HepG2 (cell line): ENCODE results near the gene HYI. TPM values are rescaled to one million over a fixed set of nuclear protein-coding genes. Genes with fewer than 3 reads are reported as not detected.

Experiments used
- ATAC-seq: fragments of 200-7000 bp; cut with Tn5 transposase; 3 replicates; pipeline ENCODE4 v1.9.1; 2020; ENCODE audit warnings: mild to moderate bottlenecking, moderate library complexity
- BruUV-seq: library from RNA; stranded (reverse); fragments of 400-500 nt; replicated peaks from 2 replicates; lab custom pipeline; 2021; lab: Mats Ljungman, UMichigan
- CTCF ChIA-PET: fragments of 300-600 bp; formaldehyde crosslinking; extraction: SDS; loops from one replicate; lab custom pipeline; 2021; ENCODE audit warnings: low total read pairs, inconsistent platforms, low intra/inter-chr PET ratio; lab: Yijun Ruan, JAX
- POLR2A ChIA-PET: fragments of 350-600 bp; sonication (Branson Sonifier 250); formaldehyde crosslinking; loops from one replicate; lab custom pipeline; 2020; ENCODE audit warnings: antibody characterized with exemption, inconsistent platforms; lab: Yijun Ruan, JAX
- DNase-seq: peaks from one replicate; pipeline ENCODE4 v3.0.0-alpha.2; 2015; ENCODE audit warnings: low spot score
- FAIRE-seq: peaks from 3 replicates; lab custom pipeline; 2011; peaks lifted over from hg19 to GRCh38; lab: Jason Lieb, UNC
- H2AFZ ChIP-seq: one replicate; pipeline ENCODE4 v1.6.1; 2011; ENCODE audit warnings: low read length, inconsistent platforms
- H3K27ac ChIP-seq: fragments of 300-600 bp; 3 replicates; pipeline ENCODE4 v1.8.0; 2011; ENCODE audit warnings: mixed run types, mild to moderate bottlenecking, mixed read lengths, low read length, inconsistent platforms; ENCODE audit not compliant: insufficient read depth; ENCODE audit errors: extremely low read length
- H3K27me3 ChIP-seq, 2 experiments: fragments of 200-600 bp in 1 of 2; 2 replicates in 1 of 2; 3 replicates in 1 of 2; pipeline versions ENCODE4 v1.6.0 to v1.8.0; 2011; ENCODE audit warnings: low read length in 2 of 2, mild to moderate bottlenecking in 2 of 2, moderate library complexity in 2 of 2, inconsistent platforms in 1 of 2; ENCODE audit not compliant: insufficient read depth in 2 of 2, control insufficient read depth in 1 of 2
- H3K36me3 ChIP-seq, 2 experiments: fragments of 200-600 bp in 1 of 2; replicated peaks in 1 of 2; 2 replicates in 1 of 2; 3 replicates in 1 of 2; pipeline versions ENCODE4 v1.5.1 to v1.8.0; 2011; ENCODE audit warnings: low read length in 2 of 2, inconsistent platforms in 1 of 2; ENCODE audit not compliant: insufficient read depth in 2 of 2, control insufficient read depth in 1 of 2
- H3K4me1 ChIP-seq: 2 replicates; pipeline ENCODE4 v1.5.1; 2012; ENCODE audit warnings: low read length, inconsistent platforms; ENCODE audit not compliant: insufficient read depth
- H3K4me2 ChIP-seq: 2 replicates; pipeline ENCODE4 v1.6.0; 2011; ENCODE audit warnings: low read depth, low read length, inconsistent platforms
- H3K4me3 ChIP-seq, 3 experiments: fragments of 200-600 bp in 1 of 3; sonication (generic), shearing (Covaris generic) in 1 of 3; replicated peaks in 1 of 3; 2 replicates each; pipeline ENCODE4 v1.5.1; 2011 to 2016; ENCODE audit warnings: low read length in 3 of 3, inconsistent platforms in 2 of 3, low read depth in 2 of 3, mild to moderate bottlenecking in 2 of 3, control low read depth in 1 of 3, mixed read lengths in 1 of 3; ENCODE audit not compliant: insufficient read depth in 1 of 3
- H3K79me2 ChIP-seq: one replicate; pipeline ENCODE4 v1.6.1; 2011; ENCODE audit warnings: low read length, inconsistent platforms; ENCODE audit not compliant: insufficient read depth
- H3K9ac ChIP-seq: 2 replicates; pipeline ENCODE4 v1.6.0; 2011; ENCODE audit warnings: mild to moderate bottlenecking, low read depth, low read length, inconsistent platforms; ENCODE audit not compliant: insufficient read depth
- H3K9me3 ChIP-seq: 2 replicates; pipeline ENCODE4 v1.5.1; 2012; ENCODE audit warnings: mild to moderate bottlenecking, low read length
- H4K20me1 ChIP-seq: 2 replicates; pipeline ENCODE4 v1.6.0; 2011; ENCODE audit warnings: inconsistent platforms, mild to moderate bottlenecking, low read length, moderate library complexity; ENCODE audit not compliant: insufficient read depth
- HNF4G ChIP-seq, 2 experiments: sonication (generic) in 1 of 2; formaldehyde crosslinking in 1 of 2; IDR thresholded peaks; 2 replicates each; pipeline versions ENCODE4 v1.4.0 to v1.6.1; 2011 to 2020; ENCODE audit warnings: borderline replicate concordance in 2 of 2, low read depth in 2 of 2, mild to moderate bottlenecking in 2 of 2, low read length in 1 of 2, missing genetic modification reagents in 1 of 2, moderate library complexity in 1 of 2
- MXD3 ChIP-seq: IDR thresholded peaks from 2 replicates; pipeline ENCODE4 v1.6.1; 2016; ENCODE audit warnings: mild to moderate bottlenecking, missing biosample characterization, missing genetic modification reagents
- NFE2 ChIP-seq: sonication (generic); formaldehyde crosslinking; IDR thresholded peaks from 2 replicates; pipeline ENCODE4 v1.4.0; 2020; ENCODE audit warnings: missing genetic modification reagents
- NR2F1 ChIP-seq, 2 experiments: fragments of 450-650 bp in 1 of 2; formaldehyde crosslinking in 1 of 2; IDR thresholded peaks; 2 replicates each; pipeline versions ENCODE4 v1.5.0 to v1.6.1; 2016 to 2020; ENCODE audit warnings: mild to moderate bottlenecking in 1 of 2, missing compliant biosample characterization in 1 of 2, missing genetic modification reagents in 1 of 2, moderate library complexity in 1 of 2
- PCBP2 ChIP-seq: fragments of 200-400 bp; formaldehyde crosslinking; optimal IDR thresholded peaks from 2 replicates; pipeline ENCODE3; 2018; ENCODE audit warnings: low read length, low read depth; ENCODE audit not compliant: poor library complexity, severe bottlenecking
- REPIN1 ChIP-seq: sonication (generic); formaldehyde crosslinking; IDR thresholded peaks from 2 replicates; pipeline ENCODE4 v1.8.0; 2022; ENCODE audit warnings: missing genetic modification reagents, low read depth, mild to moderate bottlenecking, borderline replicate concordance
- SAP130 ChIP-seq: IDR thresholded peaks from 2 replicates; pipeline ENCODE4 v1.6.1; 2016; ENCODE audit warnings: low read depth
- ZBTB20 ChIP-seq: sonication (generic); formaldehyde crosslinking; IDR thresholded peaks from 2 replicates; pipeline ENCODE4 v1.8.1; 2023; ENCODE audit warnings: missing genetic modification reagents, low read depth, mild to moderate bottlenecking, borderline replicate concordance
- ZBTB42 ChIP-seq: sonication (generic); formaldehyde crosslinking; IDR thresholded peaks from 2 replicates; pipeline ENCODE4 v1.5.0; 2020; ENCODE audit warnings: mild to moderate bottlenecking, missing genetic modification reagents
- ZNF446 ChIP-seq: sonication (generic); formaldehyde crosslinking; IDR thresholded peaks from 2 replicates; pipeline ENCODE4 v1.5.0; 2020; ENCODE audit warnings: mild to moderate bottlenecking, missing genetic modification reagents
- ZNF564 ChIP-seq: sonication (generic); formaldehyde crosslinking; IDR thresholded peaks from 2 replicates; pipeline ENCODE4 v1.8.1; 2023; ENCODE audit warnings: mild to moderate bottlenecking, missing genetic modification reagents
- WGBS: methylation state at CpG from one replicate; pipeline ENCODE4 v1.1.6; 2017; ENCODE audit warnings: low lambda C conversion rate; 5-methylcytosine and 5-hydroxymethylcytosine counted together
- in situ Hi-C: cut with HindIII; loops from 2 replicates; pipeline ENCODE4 v1.10.0; 2017; ENCODE audit warnings: low pct_unique_long_range_greater_than_20kb; ENCODE audit not compliant: extremely low pct_ligation_motif_present
- intact Hi-C: fragments of 100-400 bp; cut with micrococcal nuclease; formaldehyde crosslinking; loops from one replicate; pipeline ENCODE4 v1.10.0; 2022; ENCODE audit not compliant: unreplicated experiment
- polyA plus RNA-seq, 8 experiments: library from polyadenylated mRNA; depleted of rRNA in 3 of 8; stranded (reverse) in 7 of 8; unstranded in 1 of 8; fragments of >200 nt; fragmentation: Illumina TruSeq in 4 of 8; extraction: Trizol in 4 of 8; gene quantifications; 2 replicates each; pipeline versions ENCODE4 v1.2.1 to v1.2.3, GENCODE V29; 2011 to 2016; ENCODE audit warnings: low read depth in 4 of 8, missing spikeins in 1 of 8, mixed read lengths in 1 of 8; ENCODE audit not compliant: insufficient read depth in 1 of 8
- total RNA-seq, 5 experiments: library from RNA; depleted of rRNA; stranded (reverse); fragments of >200 nt; fragmentation: Illumina TruSeq; extraction: Trizol; gene quantifications; 2 replicates each; pipeline ENCODE4 v1.2.3, GENCODE V29; 2016; ENCODE audit warnings: low read depth in 1 of 5
- TF ChIP-seq, protein P1 (sequence below): sonication (generic); formaldehyde crosslinking; IDR thresholded peaks from 2 replicates; pipeline ENCODE4 v1.4.0; 2020; ENCODE audit warnings: mild to moderate bottlenecking, missing genetic modification reagents
- TF ChIP-seq, protein P2 (sequence below): sonication (generic); formaldehyde crosslinking; conservative IDR thresholded peaks from 2 replicates; pipeline ENCODE4 v1.4.0; 2020; ENCODE audit warnings: mild to moderate bottlenecking, missing genetic modification reagents, moderate library complexity
- TF ChIP-seq, protein P3 (sequence below): IDR thresholded peaks from 2 replicates; pipeline ENCODE4 v1.6.1; 2016; ENCODE audit warnings: low read depth, control low read depth
- TF ChIP-seq, protein P4 (sequence below): sonication (generic); formaldehyde crosslinking; IDR thresholded peaks from 2 replicates; pipeline ENCODE4 v1.4.0; 2020; ENCODE audit warnings: missing genetic modification reagents

Gene HYI
- total and polyA plus RNA-seq, 2 of the 13 experiments (the other 11 are each of a cell fraction or from before 2014, with no cell fraction given), result not detected

- FAIRE-seq, result peak; percentile 65
- Histone ChIP-seq H3K79me2 (no peaks in the 10 kb centered on the region), H3K4me3 (peak overlapping the region in 1 of 3 experiments; percentile 35; a peak in 2 of 6 replicates), H3K4me1 (peaks cover 47% of the 10 kb centered on the region), H3K36me3 (no peaks in the 10 kb centered on the region), H3K9ac (no peak overlapping the region), H2AFZ (no peak overlapping the region), H3K27ac (peak overlapping the region; percentile 52), H3K4me2 (peak overlapping the region; percentile 69), H4K20me1 (no peaks in the 10 kb centered on the region), H3K27me3 (no peaks in the 10 kb centered on the region), H3K9me3 (no peaks in the 10 kb centered on the region)
- in situ Hi-C loops (no loop called here), intact Hi-C loops (no loop called here)
- WGBS, result 1% methylated on average over 3 of the region's 3 CpGs
- CTCF ChIA-PET, result no interaction called here
- BruUV-seq, result no TSS peak
- POLR2A ChIA-PET, result no interaction called here
- DNase-seq, result peak; percentile 58
- ATAC-seq, result peak; percentile 84
- TF ChIP-seq MXD3 (CRISPR knock-in tag) (no peak), NFE2 (CRISPR knock-in tag) (no peak), HNF4G (IDR thresholded peaks at IDR 0.05; ENCODE audit: borderline replicate concordance, low read depth, low read length) (peak; percentile 77), HNF4G (CRISPR knock-in tag; IDR thresholded peaks at IDR 0.05; ENCODE audit: borderline replicate concordance, low read depth) (no peak), NR2F1 (CRISPR knock-in tag; IDR thresholded peaks at IDR 0.05) (peak; percentile 14 to 69; a peak in 1 of 4 replicates), SAP130 (CRISPR knock-in tag) (0 out of 2 replicates have a peak, but pooled peaks have one; percentile 5), REPIN1 (CRISPR knock-in tag) (no peak), ZNF564 (CRISPR knock-in tag) (no peak), ZBTB42 (CRISPR knock-in tag) (no peak), ZBTB20 (CRISPR knock-in tag) (peak; percentile 31; the same call in 1 of the 2 replicates), PCBP2 (no peak), ZNF446 (CRISPR knock-in tag) (no peak)
- TF ChIP-seq, protein P1, sequence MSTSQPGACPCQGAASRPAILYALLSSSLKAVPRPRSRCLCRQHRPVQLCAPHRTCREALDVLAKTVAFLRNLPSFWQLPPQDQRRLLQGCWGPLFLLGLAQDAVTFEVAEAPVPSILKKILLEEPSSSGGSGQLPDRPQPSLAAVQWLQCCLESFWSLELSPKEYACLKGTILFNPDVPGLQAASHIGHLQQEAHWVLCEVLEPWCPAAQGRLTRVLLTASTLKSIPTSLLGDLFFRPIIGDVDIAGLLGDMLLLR (CRISPR knock-in tag), result no peak
- TF ChIP-seq, protein P2, sequence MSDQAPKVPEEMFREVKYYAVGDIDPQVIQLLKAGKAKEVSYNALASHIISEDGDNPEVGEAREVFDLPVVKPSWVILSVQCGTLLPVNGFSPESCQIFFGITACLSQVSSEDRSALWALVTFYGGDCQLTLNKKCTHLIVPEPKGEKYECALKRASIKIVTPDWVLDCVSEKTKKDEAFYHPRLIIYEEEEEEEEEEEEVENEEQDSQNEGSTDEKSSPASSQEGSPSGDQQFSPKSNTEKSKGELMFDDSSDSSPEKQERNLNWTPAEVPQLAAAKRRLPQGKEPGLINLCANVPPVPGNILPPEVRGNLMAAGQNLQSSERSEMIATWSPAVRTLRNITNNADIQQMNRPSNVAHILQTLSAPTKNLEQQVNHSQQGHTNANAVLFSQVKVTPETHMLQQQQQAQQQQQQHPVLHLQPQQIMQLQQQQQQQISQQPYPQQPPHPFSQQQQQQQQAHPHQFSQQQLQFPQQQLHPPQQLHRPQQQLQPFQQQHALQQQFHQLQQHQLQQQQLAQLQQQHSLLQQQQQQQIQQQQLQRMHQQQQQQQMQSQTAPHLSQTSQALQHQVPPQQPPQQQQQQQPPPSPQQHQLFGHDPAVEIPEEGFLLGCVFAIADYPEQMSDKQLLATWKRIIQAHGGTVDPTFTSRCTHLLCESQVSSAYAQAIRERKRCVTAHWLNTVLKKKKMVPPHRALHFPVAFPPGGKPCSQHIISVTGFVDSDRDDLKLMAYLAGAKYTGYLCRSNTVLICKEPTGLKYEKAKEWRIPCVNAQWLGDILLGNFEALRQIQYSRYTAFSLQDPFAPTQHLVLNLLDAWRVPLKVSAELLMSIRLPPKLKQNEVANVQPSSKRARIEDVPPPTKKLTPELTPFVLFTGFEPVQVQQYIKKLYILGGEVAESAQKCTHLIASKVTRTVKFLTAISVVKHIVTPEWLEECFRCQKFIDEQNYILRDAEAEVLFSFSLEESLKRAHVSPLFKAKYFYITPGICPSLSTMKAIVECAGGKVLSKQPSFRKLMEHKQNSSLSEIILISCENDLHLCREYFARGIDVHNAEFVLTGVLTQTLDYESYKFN, result peak; percentile 84
- TF ChIP-seq, protein P3, sequence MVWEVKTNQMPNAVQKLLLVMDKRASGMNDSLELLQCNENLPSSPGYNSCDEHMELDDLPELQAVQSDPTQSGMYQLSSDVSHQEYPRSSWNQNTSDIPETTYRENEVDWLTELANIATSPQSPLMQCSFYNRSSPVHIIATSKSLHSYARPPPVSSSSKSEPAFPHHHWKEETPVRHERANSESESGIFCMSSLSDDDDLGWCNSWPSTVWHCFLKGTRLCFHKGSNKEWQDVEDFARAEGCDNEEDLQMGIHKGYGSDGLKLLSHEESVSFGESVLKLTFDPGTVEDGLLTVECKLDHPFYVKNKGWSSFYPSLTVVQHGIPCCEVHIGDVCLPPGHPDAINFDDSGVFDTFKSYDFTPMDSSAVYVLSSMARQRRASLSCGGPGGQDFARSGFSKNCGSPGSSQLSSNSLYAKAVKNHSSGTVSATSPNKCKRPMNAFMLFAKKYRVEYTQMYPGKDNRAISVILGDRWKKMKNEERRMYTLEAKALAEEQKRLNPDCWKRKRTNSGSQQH, result no peak
- TF ChIP-seq, protein P4, sequence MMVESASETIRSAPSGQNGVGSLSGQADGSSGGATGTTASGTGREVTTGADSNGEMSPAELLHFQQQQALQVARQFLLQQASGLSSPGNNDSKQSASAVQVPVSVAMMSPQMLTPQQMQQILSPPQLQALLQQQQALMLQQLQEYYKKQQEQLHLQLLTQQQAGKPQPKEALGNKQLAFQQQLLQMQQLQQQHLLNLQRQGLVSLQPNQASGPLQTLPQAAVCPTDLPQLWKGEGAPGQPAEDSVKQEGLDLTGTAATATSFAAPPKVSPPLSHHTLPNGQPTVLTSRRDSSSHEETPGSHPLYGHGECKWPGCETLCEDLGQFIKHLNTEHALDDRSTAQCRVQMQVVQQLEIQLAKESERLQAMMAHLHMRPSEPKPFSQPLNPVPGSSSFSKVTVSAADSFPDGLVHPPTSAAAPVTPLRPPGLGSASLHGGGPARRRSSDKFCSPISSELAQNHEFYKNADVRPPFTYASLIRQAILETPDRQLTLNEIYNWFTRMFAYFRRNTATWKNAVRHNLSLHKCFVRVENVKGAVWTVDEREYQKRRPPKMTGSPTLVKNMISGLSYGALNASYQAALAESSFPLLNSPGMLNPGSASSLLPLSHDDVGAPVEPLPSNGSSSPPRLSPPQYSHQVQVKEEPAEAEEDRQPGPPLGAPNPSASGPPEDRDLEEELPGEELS (CRISPR knock-in tag), result peak; percentile 26; the same call in 1 of the 2 replicates
Measured at GRCh38 chr1:43465505-43466067, 11.9 kb upstream of the HYI start.
